Neutrophil (primary cell): Measurements from ENCODE around the gene RNF149.

Experiments
- H3K27ac ChIP-seq: fragments of 200-600 bp; sonication (generic); 2 replicates; pipeline ENCODE4 v1.5.1; 2016; ENCODE audit warnings: mild to moderate bottlenecking, moderate library complexity
- H3K27me3 ChIP-seq: fragments of 200-600 bp; sonication (generic); 2 replicates; pipeline ENCODE4 v1.6.0; 2016; ENCODE audit warnings: mild to moderate bottlenecking
- H3K36me3 ChIP-seq: fragments of 200-600 bp; sonication (generic); 2 replicates; pipeline ENCODE4 v1.5.1; 2017
- H3K4me1 ChIP-seq, 2 experiments: fragments of 200-600 bp in 1 of 2; sonication (generic) in 1 of 2; 1 replicate in 1 of 2; 2 replicates in 1 of 2; pipeline versions ENCODE4 v1.5.1 to v1.6.1; 2013 to 2016; ENCODE audit warnings: low read depth in 1 of 2, low read length in 1 of 2, mild to moderate bottlenecking in 1 of 2, moderate library complexity in 1 of 2; ENCODE audit not compliant: control insufficient read depth in 1 of 2, insufficient read depth in 1 of 2
- H3K4me3 ChIP-seq, 2 experiments: fragments of 200-600 bp in 1 of 2; sonication (generic) in 1 of 2; 1 replicate in 1 of 2; 2 replicates in 1 of 2; pipeline ENCODE4 v1.5.1; 2013 to 2016; ENCODE audit warnings: low read depth in 1 of 2, low read length in 1 of 2, mild to moderate bottlenecking in 1 of 2, moderate library complexity in 1 of 2
- H3K9me3 ChIP-seq: fragments of 200-600 bp; sonication (generic); 2 replicates; pipeline ENCODE4 v1.5.1; 2016
- CTCF ChIP-seq: fragments of 200-600 bp; sonication (generic); IDR thresholded peaks from 2 replicates; pipeline ENCODE4 v1.5.1; 2016; ENCODE audit warnings: antibody characterized with exemption

RNF149 gene

GRCh38 chr2:101281482-101281881, 27.0 kb downstream of the RNF149 start:
- peaks cover 0 to 12% of the 10 kb centered on the region in 2 experiments for H3K4me1 ChIP-seq
- no peaks in the 10 kb centered on the region for H3K27me3 ChIP-seq
- TF ChIP-seq CTCF: no peak
- H3K27ac ChIP-seq: peak overlapping the region; percentile 45
- no peak overlapping the region for H3K4me3 ChIP-seq
- no peaks in the 10 kb centered on the region for H3K9me3 ChIP-seq
- H3K36me3 ChIP-seq: peaks cover 100% of the 10 kb centered on the region

GRCh38 chr2:101278925-101279324, 29.6 kb downstream of the RNF149 start:
- H3K4me3 ChIP-seq: no peak overlapping the region
- H3K9me3 ChIP-seq: no peaks in the 10 kb centered on the region
- H3K27ac ChIP-seq: peak overlapping the region; percentile 35
- TF ChIP-seq CTCF: no peak
- peaks cover 98% of the 10 kb centered on the region for H3K36me3 ChIP-seq
- H3K27me3 ChIP-seq: no peaks in the 10 kb centered on the region
- peaks cover 0 to 9% of the 10 kb centered on the region in 2 experiments for H3K4me1 ChIP-seq

GRCh38 chr2:101277111-101277510, 31.4 kb downstream of the RNF149 start:
- Histone ChIP-seq H3K36me3 (peaks cover 98% of the 10 kb centered on the region), H3K27me3 (no peaks in the 10 kb centered on the region), H3K27ac (no peak overlapping the region), H3K4me1 (peaks cover 0 to 9% of the 10 kb centered on the region in 2 experiments), H3K4me3 (no peak overlapping the region), H3K9me3 (no peaks in the 10 kb centered on the region)
- TF ChIP-seq CTCF: no peak

- Histone ChIP-seq H3K9me3 (no peaks in the 10 kb centered on the region), H3K36me3 (peaks cover 98% of the 10 kb centered on the region), H3K4me1 (peaks cover 0 to 9% of the 10 kb centered on the region in 2 experiments), H3K27me3 (no peaks in the 10 kb centered on the region), H3K4me3 (no peak overlapping the region), H3K27ac (peak overlapping the region; percentile 26)
- TF ChIP-seq CTCF: no peak
These were observed 34.4 kb downstream of the RNF149 start for GRCh38 chr2:101274142-101274541.

- H3K27ac ChIP-seq: peak overlapping the region; percentile 46
These were observed 35.4 kb downstream of the RNF149 start for GRCh38 chr2:101273056-101273455.

More at GRCh38 chr2:101273056-101273455, 35.4 kb downstream of the RNF149 start:
- Histone ChIP-seq H3K9me3 (no peaks in the 10 kb centered on the region), H3K4me1 (no peaks in the 10 kb centered on the region), H3K36me3 (peaks cover 98% of the 10 kb centered on the region), H3K4me3 (no peak overlapping the region), H3K27me3 (no peaks in the 10 kb centered on the region)
- no peak for TF ChIP-seq CTCF
